ENCODE data around the gene ARHGAP31.

Gene ARHGAP31

DNA sequence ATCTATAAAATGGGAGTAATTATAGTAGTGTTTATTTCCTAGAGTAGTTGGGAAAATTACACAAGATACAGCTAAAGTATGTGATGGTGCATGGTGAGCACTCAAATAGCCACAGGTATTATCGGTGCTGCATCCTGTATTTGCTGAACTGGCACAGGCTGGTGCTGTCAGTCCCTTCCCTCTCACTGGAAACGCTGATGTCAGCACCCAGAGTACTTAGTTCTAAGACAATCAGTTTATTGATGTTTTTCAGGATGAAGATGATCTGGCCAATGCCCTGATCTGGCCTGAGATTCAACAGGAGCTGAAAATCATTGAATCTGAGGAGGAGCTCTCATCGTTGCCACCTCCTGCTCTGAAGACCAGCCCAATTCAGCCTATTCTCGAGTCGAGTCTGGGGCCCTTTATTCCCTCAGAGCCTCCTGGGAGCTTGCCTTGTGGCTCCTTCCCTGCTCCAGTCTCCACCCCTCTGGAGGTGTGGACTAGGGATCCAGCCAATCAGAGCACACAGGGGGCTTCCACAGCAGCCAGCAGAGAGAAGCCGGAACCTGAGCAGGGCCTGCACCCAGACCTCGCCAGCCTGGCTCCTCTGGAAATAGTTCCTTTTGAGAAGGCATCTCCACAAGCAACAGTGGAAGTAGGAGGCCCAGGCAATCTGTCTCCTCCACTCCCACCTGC lies 119.6 kb downstream of the ARHGAP31 start:
- no peak for TF ChIP-seq CTCF (conservative IDR thresholded peaks at IDR 0.05; ENCODE audit: low read depth)
- ChIA-PET CTCF (interaction anchor here (0.7 kb wide), 1 partner anchor 52 kb away, joined by 3 read pairs; no protein-coding TSS in a partner anchor), POLR2A (ENCODE audit: low non-redundant PET) (interaction anchor here (0.6 kb wide), 1 partner anchor 60 kb away, joined by 5 read pairs; no protein-coding TSS in a partner anchor)
- H3K27ac ChIP-seq, result no peak overlapping the region
- DNase-seq (ENCODE audit: low spot score), result no peak

GRCh38 chr3:119416873-119417272 lies 122.7 kb downstream of the ARHGAP31 start:
- no peak overlapping the region for H3K27ac ChIP-seq
- CTCF ChIA-PET, result no interaction called here
- no peak for TF ChIP-seq CTCF (conservative IDR thresholded peaks at IDR 0.05; ENCODE audit: low read depth)
- POLR2A ChIA-PET (ENCODE audit: low non-redundant PET), result no interaction called here
- DNase-seq (ENCODE audit: low spot score), result no peak

- no peak overlapping the region for H3K27ac ChIP-seq
- TF ChIP-seq CTCF (conservative IDR thresholded peaks at IDR 0.05; ENCODE audit: low read depth), result no peak
- POLR2A ChIA-PET (ENCODE audit: low non-redundant PET), result interaction anchor here (0.7 kb wide), 1 partner anchor 345 kb away, joined by 3 read pairs; no protein-coding TSS in a partner anchor
- CTCF ChIA-PET, result no interaction called here
- DNase-seq (ENCODE audit: low spot score), result no peak
Measured at GRCh38 chr3:119417771-119418512, 123.8 kb downstream of the ARHGAP31 start.

GRCh38 chr3:119418641-119419040 lies 124.5 kb downstream of the ARHGAP31 start:
- no peak for DNase-seq (ENCODE audit: low spot score)
- no peak for TF ChIP-seq CTCF (conservative IDR thresholded peaks at IDR 0.05; ENCODE audit: low read depth)
- ChIA-PET POLR2A (ENCODE audit: low non-redundant PET) (interaction anchor here (0.7 kb wide), 1 partner anchor 346 kb away, joined by 3 read pairs; no protein-coding TSS in a partner anchor), CTCF (no interaction called here)
- H3K27ac ChIP-seq, result no peak overlapping the region

- no peak overlapping the region for H3K27ac ChIP-seq
- CTCF ChIA-PET, result no interaction called here
- no peak for TF ChIP-seq CTCF (conservative IDR thresholded peaks at IDR 0.05; ENCODE audit: low read depth)
- POLR2A ChIA-PET (ENCODE audit: low non-redundant PET), result no interaction called here
- DNase-seq (ENCODE audit: low spot score), result no peak
Measured at GRCh38 chr3:119420196-119420595, 126.0 kb downstream of the ARHGAP31 start.

GRCh38 chr3:119427669-119428068 lies 133.5 kb downstream of the ARHGAP31 start:
- no peak overlapping the region for H3K27ac ChIP-seq
- CTCF ChIA-PET, result interaction anchor here (1.1 kb wide), 1 partner anchor 253 kb away, joined by 4 read pairs; no protein-coding TSS in a partner anchor
- DNase-seq (ENCODE audit: low spot score), result no peak
- no peak for TF ChIP-seq CTCF (conservative IDR thresholded peaks at IDR 0.05; ENCODE audit: low read depth)
- POLR2A ChIA-PET (ENCODE audit: low non-redundant PET), result no interaction called here

Data from RWPE1 (cell line).